IPS-18c (cell line): ENCODE results near the gene MFSD11.
"Not testable (repeated sequence)": the region's sequence is repeated elsewhere in the genome, so short reads cannot be mapped to it uniquely, and the experiment has no call there.

Experiments
- H3K4me3 ChIP-seq: 2 replicates; pipeline ENCODE4 v1.7.0; 2013; ENCODE audit warnings: low read depth, mild to moderate bottlenecking, low read length, moderate library complexity; ENCODE audit not compliant: insufficient read depth
- H3K9me3 ChIP-seq: one replicate; pipeline ENCODE4 v1.6.1; 2013; ENCODE audit warnings: mild to moderate bottlenecking, low read length, moderate library complexity; ENCODE audit not compliant: control insufficient read depth, insufficient read depth

The MFSD11 gene

GRCh38 chr17:76736349-76737081 lies 1.4 kb upstream of the MFSD11 start:
- H3K4me3 ChIP-seq = peak overlapping the region; percentile 97

GRCh38 chr17:76737082-76737675 lies 740 bp upstream of the MFSD11 start, which contains the start of gene SRSF2:
SRSF2 (minus strand) TSS chr17:76737331; CDS start chr17:76737160, 171 bp downstream.
- H3K4me3 ChIP-seq = peak within 1 kb of the TSS; percentile 97

More at GRCh38 chr17:76736349-76737081, 1.4 kb upstream of the MFSD11 start:
- no peaks in the 10 kb centered on the region for H3K9me3 ChIP-seq

GRCh38 chr17:76738468-76738850 lies 540 bp downstream of the MFSD11 start:
- H3K4me3 ChIP-seq = peak overlapping the region; percentile 68
- no peaks in the 10 kb centered on the region for H3K9me3 ChIP-seq

More at GRCh38 chr17:76737082-76737675, 740 bp upstream of the MFSD11 start, which contains the start of gene SRSF2:
- no peaks in the 10 kb centered on the region for H3K9me3 ChIP-seq

- not testable (repeated sequence) for H3K9me3 ChIP-seq, H3K4me3 ChIP-seq
Observed at GRCh38 chr17:76739568-76740115, 1.7 kb downstream of the MFSD11 start.

GRCh38 chr17:76740329-76741118 lies 2.6 kb downstream of the MFSD11 start:
- Histone ChIP-seq H3K9me3 (no peaks in the 10 kb centered on the region), H3K4me3 (no peak overlapping the region)

- Histone ChIP-seq H3K4me3 (no peak overlapping the region), H3K9me3 (no peaks in the 10 kb centered on the region)
Observed at GRCh38 chr17:76742958-76743357, 5.0 kb downstream of the MFSD11 start.

GRCh38 chr17:76744747-76745146 lies 6.8 kb downstream of the MFSD11 start:
- H3K9me3 ChIP-seq = no peaks in the 10 kb centered on the region
- no peak overlapping the region for H3K4me3 ChIP-seq

- H3K9me3 ChIP-seq = not testable (repeated sequence)
Observed at GRCh38 chr17:76745785-76746184, 7.9 kb downstream of the MFSD11 start.

GRCh38 chr17:76747716-76748363 lies 9.9 kb downstream of the MFSD11 start:
- Histone ChIP-seq H3K9me3 (no peaks in the 10 kb centered on the region), H3K4me3 (no peak overlapping the region)

More at GRCh38 chr17:76745785-76746184, 7.9 kb downstream of the MFSD11 start:
- not testable (repeated sequence) for H3K4me3 ChIP-seq

- H3K4me3 ChIP-seq = no peak overlapping the region
Observed at GRCh38 chr17:76748657-76749056, 10.7 kb downstream of the MFSD11 start.

GRCh38 chr17:76751416-76751993 lies 13.6 kb downstream of the MFSD11 start:
- Histone ChIP-seq H3K9me3 (no peaks in the 10 kb centered on the region), H3K4me3 (no peak overlapping the region)

More at GRCh38 chr17:76748657-76749056, 10.7 kb downstream of the MFSD11 start:
- no peaks in the 10 kb centered on the region for H3K9me3 ChIP-seq

GRCh38 chr17:76752006-76752405 lies 14.1 kb downstream of the MFSD11 start:
- H3K9me3 ChIP-seq = no peaks in the 10 kb centered on the region
- no peak overlapping the region for H3K4me3 ChIP-seq

GRCh38 chr17:76753061-76753961 lies 15.4 kb downstream of the MFSD11 start:
- no peaks in the 10 kb centered on the region for H3K9me3 ChIP-seq
- no peak overlapping the region for H3K4me3 ChIP-seq

GRCh38 chr17:76755285-76755684 lies 17.4 kb downstream of the MFSD11 start:
- Histone ChIP-seq H3K9me3 (no peaks in the 10 kb centered on the region), H3K4me3 (no peak overlapping the region)

GRCh38 chr17:76757256-76757655 lies 19.3 kb downstream of the MFSD11 start:
- Histone ChIP-seq H3K4me3 (no peak overlapping the region), H3K9me3 (no peaks in the 10 kb centered on the region)

GRCh38 chr17:76758570-76758969 lies 20.7 kb downstream of the MFSD11 start:
- Histone ChIP-seq H3K4me3 (no peak overlapping the region), H3K9me3 (no peaks in the 10 kb centered on the region)
